CD14-positive monocyte (primary cell): ENCODE results near the gene SDK1. TPM values are rescaled to one million over a fixed set of nuclear protein-coding genes. Genes with fewer than 3 reads are reported as not detected.
"Not testable (repeated sequence)": the region's sequence is repeated elsewhere in the genome, so short reads cannot be mapped to it uniquely, and the experiment has no call there.

Source experiments
- DNase-seq, 3 donors: peaks; one replicate each; pipeline ENCODE4 v3.0.0-alpha.2; 2011 to 2022
- H2AFZ ChIP-seq: 2 replicates; pipeline ENCODE4 v1.6.0; 2012; ENCODE audit warnings: mild to moderate bottlenecking, low read depth, low read length, inconsistent platforms; ENCODE audit not compliant: insufficient read depth, poor library complexity, severe bottlenecking
- H3K27ac ChIP-seq, 2 donors: 1 replicate in 1 of 2; 2 replicates in 1 of 2; pipeline ENCODE4 v1.5.1; 2012 to 2013; ENCODE audit warnings: low read length in 2 of 2, control low read depth in 1 of 2, inconsistent platforms in 1 of 2, low read depth in 1 of 2, mild to moderate bottlenecking in 1 of 2
- H3K27me3 ChIP-seq, 2 donors: one replicate each; pipeline versions ENCODE4 v1.6.0 to v1.6.1; 2011 to 2013; ENCODE audit warnings: low read length in 2 of 2; ENCODE audit not compliant: control insufficient read depth in 2 of 2, insufficient read depth in 2 of 2
- H3K36me3 ChIP-seq, 2 donors: replicated peaks in 1 of 2; 1 replicate in 1 of 2; 2 replicates in 1 of 2; pipeline versions ENCODE4 v1.5.1 to v1.6.1; 2012 to 2013; ENCODE audit warnings: low read length in 2 of 2, control low read depth in 1 of 2, inconsistent platforms in 1 of 2, mild to moderate bottlenecking in 1 of 2; ENCODE audit not compliant: insufficient read depth in 2 of 2, control insufficient read depth in 1 of 2
- H3K4me1 ChIP-seq, 2 donors: 1 replicate in 1 of 2; 2 replicates in 1 of 2; pipeline versions ENCODE4 v1.5.1 to v1.6.1; 2012 to 2013; ENCODE audit warnings: low read length in 2 of 2, control low read depth in 1 of 2, inconsistent platforms in 1 of 2, mild to moderate bottlenecking in 1 of 2, moderate library complexity in 1 of 2; ENCODE audit not compliant: insufficient read depth in 2 of 2, control insufficient read depth in 1 of 2
- H3K4me2 ChIP-seq: replicated peaks from 2 replicates; pipeline ENCODE3; 2012; ENCODE audit warnings: low read length, moderate library complexity, mild to moderate bottlenecking; ENCODE audit not compliant: poor library complexity, severe bottlenecking; ENCODE audit errors: extremely low read depth
- H3K4me3 ChIP-seq, 3 experiments: fragments of 200-600 bp in 1 of 3; sonication (generic) in 1 of 3; replicated peaks in 1 of 3; 1 replicate in 2 of 3; 2 replicates in 1 of 3; pipeline ENCODE4 v1.5.1; 2011 to 2013; ENCODE audit warnings: low read length in 3 of 3, mild to moderate bottlenecking in 3 of 3, control low read depth in 2 of 3, low read depth in 2 of 3, inconsistent platforms in 1 of 3, moderate library complexity in 1 of 3
- H3K79me2 ChIP-seq: 2 replicates; pipeline ENCODE4 v1.6.0; 2012; ENCODE audit warnings: mild to moderate bottlenecking, control low read depth, inconsistent platforms, low read length, moderate library complexity; ENCODE audit not compliant: insufficient read depth
- H3K9ac ChIP-seq: 2 replicates; pipeline ENCODE4 v1.6.0; 2017; ENCODE audit warnings: low read length, mild to moderate bottlenecking; ENCODE audit not compliant: insufficient read depth, poor library complexity, severe bottlenecking
- H3K9me3 ChIP-seq, 2 donors: replicated peaks in 1 of 2; 1 replicate in 1 of 2; 2 replicates in 1 of 2; pipeline versions ENCODE4 v1.5.1 to v1.6.1; 2012 to 2013; ENCODE audit warnings: low read length in 2 of 2, control low read depth in 1 of 2; ENCODE audit not compliant: control insufficient read depth in 1 of 2, insufficient read depth in 1 of 2
- H4K20me1 ChIP-seq: 2 replicates; pipeline ENCODE4 v1.6.0; 2012; ENCODE audit warnings: mild to moderate bottlenecking, low read length, control low read depth, moderate library complexity; ENCODE audit not compliant: insufficient read depth
- H3K27ac Mint-ChIP-seq, 7 donors: one replicate each; pipeline ENCODE4 v1.8.0; 2020; ENCODE audit warnings: mild to moderate bottlenecking in 7 of 7, mixed read lengths in 7 of 7, moderate library complexity in 6 of 7, inconsistent platforms in 2 of 7
- H3K27me3 Mint-ChIP-seq, 3 donors: one replicate each; pipeline ENCODE4 v1.8.0; 2021 to 2022; ENCODE audit warnings: low read depth in 3 of 3, mild to moderate bottlenecking in 3 of 3, mixed read lengths in 3 of 3, moderate library complexity in 3 of 3, inconsistent platforms in 1 of 3
- H3K36me3 Mint-ChIP-seq, 2 donors: one replicate each; pipeline ENCODE4 v1.8.0; 2020; ENCODE audit warnings: mixed read lengths in 2 of 2, inconsistent platforms in 1 of 2, mild to moderate bottlenecking in 1 of 2
- H3K4me1 Mint-ChIP-seq: one replicate; pipeline ENCODE4 v1.8.0; 2020; ENCODE audit warnings: mild to moderate bottlenecking, mixed read lengths
- H3K4me3 Mint-ChIP-seq, 2 donors: one replicate each; pipeline ENCODE4 v1.8.0; 2020; ENCODE audit warnings: mild to moderate bottlenecking in 2 of 2, mixed read lengths in 2 of 2, moderate library complexity in 1 of 2
- H3K9me3 Mint-ChIP-seq, 7 donors: one replicate each; pipeline ENCODE4 v1.8.0; 2020 to 2022; ENCODE audit warnings: mixed read lengths in 7 of 7, mild to moderate bottlenecking in 6 of 7, moderate library complexity in 6 of 7, inconsistent platforms in 2 of 7
- WGBS: methylation state at CpG from one replicate; pipeline ENCODE4 v1.1.5; 2013; ENCODE audit warnings: missing lambda C conversion rate; ENCODE audit not compliant: insufficient coverage; 5-methylcytosine and 5-hydroxymethylcytosine counted together
- intact Hi-C, 2 donors: fragments of 100-400 bp; cut with micrococcal nuclease; formaldehyde crosslinking; loops; one replicate each; pipeline versions ENCODE4 v1.15.0 to v1.15.1; 2023
- polyA plus RNA-seq, 3 donors: library from polyadenylated mRNA; depleted of rRNA in 1 of 3; unstranded in 2 of 3; stranded (reverse) in 1 of 3; fragments of 300-500 nt in 2 of 3; fragments of >200 nt in 1 of 3; fragmentation: Illumina TruSeq in 2 of 3; gene quantifications; 1 replicate in 2 of 3; 2 replicates in 1 of 3; pipeline ENCODE4 v1.2.3, GENCODE V29; 2012 to 2021
- TF ChIP-seq, protein P1 (sequence below): fragments of 200-600 bp; IDR thresholded peaks from one replicate; pipeline ENCODE4 v1.8.0; 2022; ENCODE audit warnings: antibody characterized with exemption, mild to moderate bottlenecking

The SDK1 gene
- polyA plus RNA-seq, 3 donors: 0.01 TPM; not detected in 2

DNA sequence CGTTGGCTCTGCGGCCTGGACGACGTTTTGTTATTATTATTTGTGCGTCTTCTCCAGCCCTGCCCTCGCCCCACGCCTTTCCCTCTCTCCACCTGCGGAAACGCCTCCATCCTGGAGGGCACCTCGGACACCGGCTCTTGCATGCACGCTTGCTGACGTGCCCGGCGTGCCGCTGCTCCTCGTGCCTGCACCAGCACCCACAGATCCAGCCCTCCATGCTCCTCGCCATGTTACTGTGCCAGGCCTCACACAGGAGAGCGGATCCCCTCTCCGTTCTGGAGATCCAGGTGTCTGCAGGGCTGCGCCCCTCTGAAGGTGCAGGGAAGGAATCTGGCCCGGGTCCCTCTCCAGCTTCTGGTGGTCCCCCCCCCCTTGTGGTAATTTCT lies 1007.1 kb downstream of the SDK1 start:
- no peaks in the 10 kb centered on the region for H4K20me1 ChIP-seq
- peaks cover 26 to 36% of the 10 kb centered on the region in 2 donors for H3K9me3 ChIP-seq
- Mint-ChIP-seq H3K27ac (no peak overlapping the region), H3K4me1 (no peaks in the 10 kb centered on the region), H3K4me3 (no peak overlapping the region), H3K36me3 (no peaks in the 10 kb centered on the region), H3K9me3 (peaks cover 9 to 53% (median 34%) of the 10 kb centered on the region in 7 donors), H3K27me3 (peaks cover 0 to 3% (median 2%) of the 10 kb centered on the region in 3 donors)
- H3K36me3 ChIP-seq: no peaks in the 10 kb centered on the region
- no peak overlapping the region for H2AFZ ChIP-seq
- H3K27ac ChIP-seq: no peak overlapping the region
- intact Hi-C loops: no loop called here
- H3K79me2 ChIP-seq: no peaks in the 10 kb centered on the region
- no peak for DNase-seq
- no peak overlapping the region for H3K4me3 ChIP-seq
- H3K4me2 ChIP-seq: no peak overlapping the region
- H3K9ac ChIP-seq: no peak overlapping the region
- WGBS: 93% methylated on average over 21 of the region's 22 CpGs
- TF ChIP-seq, protein P1, sequence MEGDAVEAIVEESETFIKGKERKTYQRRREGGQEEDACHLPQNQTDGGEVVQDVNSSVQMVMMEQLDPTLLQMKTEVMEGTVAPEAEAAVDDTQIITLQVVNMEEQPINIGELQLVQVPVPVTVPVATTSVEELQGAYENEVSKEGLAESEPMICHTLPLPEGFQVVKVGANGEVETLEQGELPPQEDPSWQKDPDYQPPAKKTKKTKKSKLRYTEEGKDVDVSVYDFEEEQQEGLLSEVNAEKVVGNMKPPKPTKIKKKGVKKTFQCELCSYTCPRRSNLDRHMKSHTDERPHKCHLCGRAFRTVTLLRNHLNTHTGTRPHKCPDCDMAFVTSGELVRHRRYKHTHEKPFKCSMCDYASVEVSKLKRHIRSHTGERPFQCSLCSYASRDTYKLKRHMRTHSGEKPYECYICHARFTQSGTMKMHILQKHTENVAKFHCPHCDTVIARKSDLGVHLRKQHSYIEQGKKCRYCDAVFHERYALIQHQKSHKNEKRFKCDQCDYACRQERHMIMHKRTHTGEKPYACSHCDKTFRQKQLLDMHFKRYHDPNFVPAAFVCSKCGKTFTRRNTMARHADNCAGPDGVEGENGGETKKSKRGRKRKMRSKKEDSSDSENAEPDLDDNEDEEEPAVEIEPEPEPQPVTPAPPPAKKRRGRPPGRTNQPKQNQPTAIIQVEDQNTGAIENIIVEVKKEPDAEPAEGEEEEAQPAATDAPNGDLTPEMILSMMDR: no peak
- H3K4me1 ChIP-seq: no peaks in the 10 kb centered on the region
- no peaks in the 10 kb centered on the region for H3K27me3 ChIP-seq

DNA sequence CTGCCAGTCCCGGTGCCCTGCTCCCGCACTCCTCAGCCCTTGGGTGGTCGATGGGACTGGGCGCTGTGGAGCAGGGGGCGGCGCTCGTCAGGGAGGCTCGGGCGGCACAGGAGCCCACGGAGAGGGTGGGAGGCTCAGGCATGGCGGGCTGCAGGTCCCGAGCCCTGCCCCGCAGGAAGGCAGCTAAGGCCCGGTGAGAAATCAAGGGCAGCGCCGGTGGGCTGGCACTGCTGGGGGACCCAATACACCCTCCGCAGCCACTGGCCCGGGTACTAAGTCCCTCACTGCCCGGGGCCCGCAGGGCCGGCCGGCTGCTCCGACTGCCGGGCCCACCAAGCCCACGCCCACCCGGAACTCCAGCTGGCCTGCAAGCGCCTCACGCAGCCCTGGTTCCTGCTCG lies 1012.9 kb downstream of the SDK1 start:
- H3K36me3 Mint-ChIP-seq, H3K27me3 Mint-ChIP-seq, intact Hi-C loops, H3K27ac Mint-ChIP-seq, H3K4me3 ChIP-seq, H3K9ac ChIP-seq, DNase-seq, H3K27ac ChIP-seq, H3K79me2 ChIP-seq, H3K27me3 ChIP-seq, H3K4me2 ChIP-seq, H3K4me3 Mint-ChIP-seq, H4K20me1 ChIP-seq, H3K4me1 ChIP-seq, H3K36me3 ChIP-seq, H2AFZ ChIP-seq, H3K4me1 Mint-ChIP-seq: not testable (repeated sequence)
- peaks cover 12 to 52% (median 29%) of the 10 kb centered on the region in 7 donors for H3K9me3 Mint-ChIP-seq
- peaks cover 19 to 38% of the 10 kb centered on the region in 2 donors for H3K9me3 ChIP-seq
- 97% methylated on average over 24 of the region's 29 CpGs for WGBS

GRCh38 chr7:4314316-4314715 lies 1013.3 kb downstream of the SDK1 start:
- WGBS: 98% methylated on average over 15 of the region's 16 CpGs
- H3K27me3 ChIP-seq, H3K36me3 ChIP-seq, H3K36me3 Mint-ChIP-seq, intact Hi-C loops, H3K27ac Mint-ChIP-seq, H3K9ac ChIP-seq, H4K20me1 ChIP-seq, H3K4me3 ChIP-seq, H2AFZ ChIP-seq, H3K79me2 ChIP-seq, H3K4me1 ChIP-seq, H3K27ac ChIP-seq, H3K4me2 ChIP-seq, H3K27me3 Mint-ChIP-seq, DNase-seq, H3K4me1 Mint-ChIP-seq, H3K4me3 Mint-ChIP-seq: not testable (repeated sequence)
- H3K9me3 ChIP-seq: peaks cover 21 to 38% of the 10 kb centered on the region in 2 donors
- peaks cover 12 to 55% (median 29%) of the 10 kb centered on the region in 7 donors for H3K9me3 Mint-ChIP-seq
